ENCODE data around the gene CDIP1.

CDIP1 gene

GRCh38 chr16:4506450-4506849 is 32.1 kb downstream of the CDIP1 start:
- no peak overlapping the region for H3K4me3 ChIP-seq (ENCODE audit: low read length)
- H4K20me1 ChIP-seq (ENCODE audit: control insufficient read depth, insufficient read depth, low read depth, low read length): no peaks in the 10 kb centered on the region; the same call in 1 of the 2 replicates
- no peaks in the 10 kb centered on the region for H3K27me3 ChIP-seq (ENCODE audit: control insufficient read depth, low read length)
- peaks cover 11% of the 10 kb centered on the region for H3F3A ChIP-seq (ENCODE audit: control insufficient read depth, insufficient read depth)
- no peak overlapping the region for H3K27ac ChIP-seq (ENCODE audit: low read depth, low read length)
- peaks cover 54% of the 10 kb centered on the region for H3K36me3 ChIP-seq (ENCODE audit: control insufficient read depth, low read length)
- no peaks in the 10 kb centered on the region for H3K9me3 ChIP-seq (ENCODE audit: control insufficient read depth, insufficient read depth, low read length)
- H3K4me1 ChIP-seq (ENCODE audit: control insufficient read depth, low read length): peaks cover 21% of the 10 kb centered on the region
- peak overlapping the region; percentile 63; the same call in 1 of the 2 replicates for H3K4me2 ChIP-seq (ENCODE audit: low read length)
- H3K9me2 ChIP-seq (replicated peaks; ENCODE audit: control insufficient read depth, low read length): no peaks in the 10 kb centered on the region
- peaks cover 31% of the 10 kb centered on the region for H3K79me2 ChIP-seq (ENCODE audit: control insufficient read depth, low read length)
- TF ChIP-seq EZH2phosphoT487 (IDR thresholded peaks at IDR 0.05; ENCODE audit: borderline replicate concordance, low read length) (no peak), CTCF (IDR thresholded peaks at IDR 0.05; ENCODE audit: low read depth, low read length, poor library complexity, severe bottlenecking) (peak; percentile 97)

- Histone ChIP-seq H3K4me1 (ENCODE audit: control insufficient read depth, low read length) (peaks cover 21% of the 10 kb centered on the region), H3K36me3 (ENCODE audit: control insufficient read depth, low read length) (peaks cover 47% of the 10 kb centered on the region), H3K79me2 (ENCODE audit: control insufficient read depth, low read length) (peaks cover 40% of the 10 kb centered on the region), H3K27me3 (ENCODE audit: control insufficient read depth, low read length) (no peaks in the 10 kb centered on the region), H3K9me2 (replicated peaks; ENCODE audit: control insufficient read depth, low read length) (no peaks in the 10 kb centered on the region), H3K4me2 (ENCODE audit: low read length) (peak overlapping the region; percentile 63), H3K9me3 (ENCODE audit: control insufficient read depth, insufficient read depth, low read length) (no peaks in the 10 kb centered on the region), H3F3A (ENCODE audit: control insufficient read depth, insufficient read depth) (peaks cover 11% of the 10 kb centered on the region), H4K20me1 (ENCODE audit: control insufficient read depth, insufficient read depth, low read depth, low read length) (no peaks in the 10 kb centered on the region; the same call in 1 of the 2 replicates), H3K4me3 (ENCODE audit: low read length) (peak overlapping the region; percentile 40), H3K27ac (ENCODE audit: low read depth, low read length) (peak overlapping the region; percentile 54)
- no peak for TF ChIP-seq EZH2phosphoT487 (IDR thresholded peaks at IDR 0.05; ENCODE audit: borderline replicate concordance, low read length)
- TF ChIP-seq CTCF (IDR thresholded peaks at IDR 0.05; ENCODE audit: low read depth, low read length, poor library complexity, severe bottlenecking): no peak
Measured at GRCh38 chr16:4505356-4506147, 33.0 kb downstream of the CDIP1 start.

- Histone ChIP-seq H3K36me3 (ENCODE audit: control insufficient read depth, low read length) (peaks cover 23% of the 10 kb centered on the region), H3K4me2 (ENCODE audit: low read length) (no peak overlapping the region), H3K4me3 (ENCODE audit: low read length) (no peak overlapping the region), H3K4me1 (ENCODE audit: control insufficient read depth, low read length) (peaks cover 15% of the 10 kb centered on the region), H3K27ac (ENCODE audit: low read depth, low read length) (no peak overlapping the region), H3K27me3 (ENCODE audit: control insufficient read depth, low read length) (no peaks in the 10 kb centered on the region), H3K9me2 (replicated peaks; ENCODE audit: control insufficient read depth, low read length) (no peaks in the 10 kb centered on the region), H3K9me3 (ENCODE audit: control insufficient read depth, insufficient read depth, low read length) (no peaks in the 10 kb centered on the region), H4K20me1 (ENCODE audit: control insufficient read depth, insufficient read depth, low read depth, low read length) (peaks cover 8% of the 10 kb centered on the region; the same call in 1 of the 2 replicates), H3F3A (ENCODE audit: control insufficient read depth, insufficient read depth) (peaks cover 11% of the 10 kb centered on the region), H3K79me2 (ENCODE audit: control insufficient read depth, low read length) (peaks cover 76% of the 10 kb centered on the region)
- TF ChIP-seq CTCF (IDR thresholded peaks at IDR 0.05; ENCODE audit: low read depth, low read length, poor library complexity, severe bottlenecking): no peak
- TF ChIP-seq EZH2phosphoT487 (IDR thresholded peaks at IDR 0.05; ENCODE audit: borderline replicate concordance, low read length): no peak
Measured at GRCh38 chr16:4501071-4501478, 37.5 kb downstream of the CDIP1 start.

Measured in DOHH2 (cell line).